ENCODE measurements around the gene ANKRD40.

The ANKRD40 gene

DNA sequence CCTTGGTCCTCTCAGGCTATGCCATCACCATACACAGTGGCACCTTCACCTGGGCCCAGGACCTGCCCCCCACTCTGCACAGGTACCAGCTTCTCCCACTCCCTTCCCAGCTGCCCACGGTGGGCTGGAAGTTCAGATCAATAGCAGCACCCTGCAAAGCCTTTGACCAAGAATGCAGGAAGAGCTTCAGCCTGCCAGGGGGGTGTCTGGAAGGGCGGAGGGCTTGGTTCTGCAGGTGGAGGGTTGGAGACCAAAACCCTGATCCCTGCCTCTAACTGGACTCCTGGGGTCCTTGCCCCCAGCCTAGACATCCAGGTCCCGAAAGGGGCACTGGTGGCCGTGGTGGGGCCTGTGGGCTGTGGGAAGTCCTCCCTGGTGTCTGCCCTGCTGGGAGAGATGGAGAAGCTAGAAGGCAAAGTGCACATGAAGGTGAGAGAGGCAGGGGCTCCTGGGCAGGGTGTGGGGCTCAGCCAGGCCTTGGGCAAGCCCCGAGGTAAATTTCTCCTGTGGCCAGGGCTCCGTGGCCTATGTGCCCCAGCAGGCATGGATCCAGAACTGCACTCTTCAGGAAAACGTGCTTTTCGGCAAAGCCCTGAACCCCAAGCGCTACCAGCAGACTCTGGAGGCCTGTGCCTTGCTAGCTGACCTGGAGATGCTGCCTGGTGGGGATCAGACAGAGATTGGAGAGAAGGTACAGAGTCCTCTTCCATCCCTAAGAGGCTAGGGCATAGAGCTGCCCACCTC, 38.7 kb downstream of the ANKRD40 start:
- H3K27ac ChIP-seq, result no peak overlapping the region
- TF ChIP-seq, protein P1, sequence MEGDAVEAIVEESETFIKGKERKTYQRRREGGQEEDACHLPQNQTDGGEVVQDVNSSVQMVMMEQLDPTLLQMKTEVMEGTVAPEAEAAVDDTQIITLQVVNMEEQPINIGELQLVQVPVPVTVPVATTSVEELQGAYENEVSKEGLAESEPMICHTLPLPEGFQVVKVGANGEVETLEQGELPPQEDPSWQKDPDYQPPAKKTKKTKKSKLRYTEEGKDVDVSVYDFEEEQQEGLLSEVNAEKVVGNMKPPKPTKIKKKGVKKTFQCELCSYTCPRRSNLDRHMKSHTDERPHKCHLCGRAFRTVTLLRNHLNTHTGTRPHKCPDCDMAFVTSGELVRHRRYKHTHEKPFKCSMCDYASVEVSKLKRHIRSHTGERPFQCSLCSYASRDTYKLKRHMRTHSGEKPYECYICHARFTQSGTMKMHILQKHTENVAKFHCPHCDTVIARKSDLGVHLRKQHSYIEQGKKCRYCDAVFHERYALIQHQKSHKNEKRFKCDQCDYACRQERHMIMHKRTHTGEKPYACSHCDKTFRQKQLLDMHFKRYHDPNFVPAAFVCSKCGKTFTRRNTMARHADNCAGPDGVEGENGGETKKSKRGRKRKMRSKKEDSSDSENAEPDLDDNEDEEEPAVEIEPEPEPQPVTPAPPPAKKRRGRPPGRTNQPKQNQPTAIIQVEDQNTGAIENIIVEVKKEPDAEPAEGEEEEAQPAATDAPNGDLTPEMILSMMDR (conservative IDR thresholded peaks at IDR 0.05), result no peak

DNA sequence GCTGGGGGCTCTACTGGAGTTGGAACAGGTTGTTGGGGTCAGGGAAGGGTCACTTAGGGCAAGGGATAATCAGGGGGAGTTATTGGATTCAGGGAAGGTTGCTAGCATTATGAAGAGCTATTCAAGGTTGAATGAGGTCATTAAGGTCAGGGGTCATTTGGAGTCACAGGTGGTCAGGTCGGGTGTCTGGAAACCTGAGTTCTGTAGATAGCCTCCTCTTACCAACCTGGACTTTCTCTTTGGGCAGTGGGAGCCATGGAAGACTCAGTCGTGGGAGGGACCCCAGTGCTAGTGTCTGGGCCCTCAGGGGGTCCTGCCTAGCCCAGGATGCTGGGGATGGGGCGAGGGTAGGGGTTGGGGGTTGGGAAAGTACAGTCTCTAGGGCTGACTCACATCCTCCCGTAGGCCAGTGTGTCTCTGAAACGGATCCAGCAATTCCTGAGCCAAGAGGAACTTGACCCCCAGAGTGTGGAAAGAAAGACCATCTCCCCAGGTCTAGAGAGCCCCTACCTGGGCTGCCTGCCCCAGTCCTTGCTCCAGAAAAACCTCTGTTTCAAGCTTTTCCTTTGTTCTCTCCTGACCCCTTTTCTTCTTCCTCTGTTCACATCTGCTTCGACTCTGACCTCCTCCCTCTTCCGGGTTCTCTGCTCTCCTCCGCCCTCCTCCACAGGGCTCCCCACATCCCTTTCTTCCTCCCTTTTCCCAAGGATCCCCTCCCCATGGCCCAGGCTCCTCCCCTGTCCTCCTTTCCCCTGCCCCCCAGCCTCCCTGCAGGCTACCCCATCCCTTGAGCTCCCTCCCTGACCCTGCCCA, 39.5 kb downstream of the ANKRD40 start:
- TF ChIP-seq, protein P1 (conservative IDR thresholded peaks at IDR 0.05), result no peak
- no peak overlapping the region for H3K27ac ChIP-seq

DNA sequence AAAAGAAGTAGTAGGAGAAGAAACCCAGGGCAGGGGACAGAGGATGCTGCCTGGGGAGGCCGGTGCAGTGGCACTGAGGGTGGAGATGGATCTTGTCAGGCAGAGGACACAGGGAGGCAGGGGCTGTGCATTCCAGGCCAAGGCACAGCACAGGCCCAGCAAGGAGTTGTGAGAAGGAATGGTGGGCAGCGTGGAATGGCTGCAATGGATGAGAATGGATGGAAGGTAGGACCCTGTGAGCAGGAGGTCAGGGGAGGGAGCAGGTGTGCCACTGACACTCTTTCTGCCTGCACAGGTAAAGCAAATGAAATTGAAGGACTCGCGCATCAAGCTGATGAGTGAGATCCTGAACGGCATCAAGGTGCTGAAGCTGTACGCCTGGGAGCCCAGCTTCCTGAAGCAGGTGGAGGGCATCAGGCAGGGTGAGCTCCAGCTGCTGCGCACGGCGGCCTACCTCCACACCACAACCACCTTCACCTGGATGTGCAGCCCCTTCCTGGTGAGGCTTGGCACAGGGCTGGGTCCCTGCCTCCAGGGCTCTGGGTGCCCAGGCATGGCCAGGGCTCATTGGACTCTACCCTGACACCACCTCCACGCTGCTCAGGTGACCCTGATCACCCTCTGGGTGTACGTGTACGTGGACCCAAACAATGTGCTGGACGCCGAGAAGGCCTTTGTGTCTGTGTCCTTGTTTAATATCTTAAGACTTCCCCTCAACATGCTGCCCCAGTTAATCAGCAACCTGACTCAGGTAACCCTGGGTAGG, 40.3 kb downstream of the ANKRD40 start:
- TF ChIP-seq, protein P1 (conservative IDR thresholded peaks at IDR 0.05), result no peak
- H3K27ac ChIP-seq, result no peak overlapping the region

DNA sequence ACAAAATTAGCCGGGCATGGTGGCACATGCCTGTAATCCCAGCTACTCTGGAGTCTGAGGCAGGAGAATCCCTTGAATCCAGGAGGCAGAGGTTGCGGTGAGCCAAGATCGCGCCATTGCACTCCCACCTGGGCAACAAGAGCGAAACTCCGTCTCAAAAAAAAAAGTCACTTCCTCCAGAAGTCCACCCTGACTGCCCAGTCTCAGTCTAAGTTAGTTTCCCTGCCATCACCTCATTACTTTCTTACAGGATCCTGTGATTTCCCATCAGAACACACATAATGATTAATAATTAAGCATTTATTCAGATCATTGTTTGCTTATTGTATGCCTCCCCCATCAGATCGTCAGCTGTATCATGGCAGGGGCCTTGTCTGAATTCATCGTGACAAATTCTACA, 41.4 kb downstream of the ANKRD40 start:
- H3K27ac ChIP-seq, result no peak overlapping the region
- TF ChIP-seq, protein P1 (conservative IDR thresholded peaks at IDR 0.05), result no peak

DNA sequence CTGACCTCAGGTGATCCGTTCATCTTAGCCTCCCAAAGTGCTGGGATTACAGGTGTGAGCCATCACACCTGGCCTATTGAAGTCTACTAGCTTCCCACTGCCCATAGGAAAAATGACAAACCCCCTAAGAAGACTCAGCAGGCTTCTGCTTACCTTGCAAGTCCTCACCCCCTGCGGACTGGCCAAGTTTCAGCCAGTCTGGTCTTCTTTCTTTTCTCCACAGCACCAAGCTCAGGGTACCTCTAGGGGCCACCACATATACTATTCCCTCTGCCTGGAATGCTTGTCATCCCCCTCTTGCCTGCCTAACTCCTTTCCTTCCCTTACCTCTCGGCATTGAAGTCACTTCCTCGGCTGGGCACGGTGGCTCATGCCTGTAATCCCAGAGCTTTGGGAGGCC, 41.9 kb downstream of the ANKRD40 start:
- TF ChIP-seq, protein P1 (conservative IDR thresholded peaks at IDR 0.05), result no peak
- H3K27ac ChIP-seq, result no peak overlapping the region

DNA sequence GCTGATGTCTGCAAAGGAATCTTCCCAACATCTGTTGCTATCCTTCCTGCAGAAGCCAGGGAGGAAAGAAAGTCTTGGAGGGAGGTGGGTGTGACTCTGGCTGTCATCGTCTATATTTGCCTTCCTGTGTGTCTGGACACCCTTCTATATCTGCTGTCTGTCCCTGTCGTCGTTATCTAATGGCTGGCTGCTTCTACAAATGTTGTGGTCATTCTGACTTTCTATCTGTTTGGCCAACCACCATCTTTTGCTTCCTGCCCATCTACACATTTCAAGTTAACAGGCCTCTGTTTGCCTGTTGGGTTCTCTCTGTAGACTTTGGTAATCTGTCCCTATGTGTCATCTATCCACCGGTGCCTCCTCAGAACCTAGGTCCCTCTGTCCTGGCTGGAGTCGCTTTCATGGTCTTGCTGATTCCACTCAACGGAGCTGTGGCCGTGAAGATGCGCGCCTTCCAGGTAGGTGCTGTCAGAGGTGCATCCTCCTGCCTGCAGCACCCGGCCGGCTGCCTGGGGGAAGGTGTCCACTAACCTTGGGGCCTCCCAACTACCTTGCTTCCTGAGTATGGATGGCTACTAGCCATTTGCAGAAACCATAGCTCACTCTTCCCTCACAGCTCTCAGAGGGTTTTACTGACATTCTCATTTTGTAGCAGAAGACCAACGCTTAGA, 42.8 kb downstream of the ANKRD40 start:
- no peak overlapping the region for H3K27ac ChIP-seq
- TF ChIP-seq, protein P1 (conservative IDR thresholded peaks at IDR 0.05), result no peak

All from VCaP (cell line).